Spleen (tissue), 11 donors: ENCODE measurements around the gene HDAC5. TPM values are rescaled to one million over a fixed set of nuclear protein-coding genes. Genes with fewer than 3 reads are reported as not detected.

ENCODE experiments used
- DNase-seq: peaks from one replicate; pipeline ENCODE4 v3.0.0-alpha.2; 2020
- H3K27ac ChIP-seq, 8 donors: fragments of 200-600 bp; sonication (generic) in 7 of 8; 1 replicate in 4 of 8; 2 replicates in 4 of 8; pipeline versions ENCODE4 v1.5.0 to v1.8.0; 2016 to 2021; ENCODE audit warnings: inconsistent platforms in 4 of 8, mild to moderate bottlenecking in 4 of 8, moderate library complexity in 1 of 8
- H3K27me3 ChIP-seq, 7 donors: fragments of 200-600 bp; sonication (generic) in 6 of 7; replicated peaks in 1 of 7; 1 replicate in 4 of 7; 2 replicates in 3 of 7; pipeline versions ENCODE4 v1.5.0 to v1.8.0; 2016 to 2021; ENCODE audit warnings: inconsistent platforms in 3 of 7, mild to moderate bottlenecking in 1 of 7
- H3K36me3 ChIP-seq, 6 donors: fragments of 200-600 bp; sonication (generic) in 5 of 6; 1 replicate in 4 of 6; 2 replicates in 2 of 6; pipeline versions ENCODE4 v1.5.0 to v1.8.0; 2016 to 2021; ENCODE audit warnings: inconsistent platforms in 2 of 6
- H3K4me1 ChIP-seq, 6 donors: fragments of 200-600 bp; sonication (generic) in 5 of 6; 1 replicate in 3 of 6; 2 replicates in 3 of 6; pipeline versions ENCODE4 v1.5.0 to v1.8.0; 2016 to 2021; ENCODE audit warnings: inconsistent platforms in 3 of 6
- H3K4me3 ChIP-seq, 8 donors: fragments of 200-600 bp; sonication (generic) in 7 of 8; 1 replicate in 4 of 8; 2 replicates in 4 of 8; pipeline versions ENCODE4 v1.5.0 to v1.8.0; 2016 to 2021; ENCODE audit warnings: inconsistent platforms in 4 of 8, mild to moderate bottlenecking in 4 of 8, moderate library complexity in 2 of 8
- H3K9me3 ChIP-seq, 8 donors: fragments of 200-600 bp; sonication (generic) in 7 of 8; 1 replicate in 4 of 8; 2 replicates in 4 of 8; pipeline versions ENCODE4 v1.5.0 to v1.8.0; 2016 to 2021; ENCODE audit warnings: inconsistent platforms in 4 of 8
- CTCF ChIP-seq, 11 experiments: fragments of 200-600 bp in 7 of 11; fragments of 450-650 bp in 4 of 11; sonication (generic) in 4 of 11; IDR thresholded peaks in 8 of 11; conservative IDR thresholded peaks in 3 of 11; 1 replicate in 7 of 11; 2 replicates in 4 of 11; pipeline versions ENCODE4 v1.4.0 to v1.8.0; 2016 to 2021; ENCODE audit warnings: antibody characterized with exemption in 11 of 11, inconsistent platforms in 4 of 11, mild to moderate bottlenecking in 1 of 11
- POLR2A ChIP-seq, 3 donors: fragments of 450-650 bp; IDR thresholded peaks; one replicate each; pipeline ENCODE4 v1.5.1; 2017; ENCODE audit warnings: antibody characterized with exemption in 3 of 3, mild to moderate bottlenecking in 1 of 3
- POLR2AphosphoS5 ChIP-seq, 3 donors: sonication (generic); formaldehyde crosslinking; IDR thresholded peaks; one replicate each; pipeline ENCODE4 v1.5.1; 2017; ENCODE audit warnings: antibody characterized with exemption in 3 of 3
- WGBS, 5 donors: extraction: QIAGEN DNeasy Blood & Tissue Kit in 3 of 5; methylation state at CpG; one replicate each; pipeline versions ENCODE4 v1.1.5 to v1.1.7; 2013 to 2018; 5-methylcytosine and 5-hydroxymethylcytosine counted together
- intact Hi-C: fragments of 100-400 bp; cut with DNase I; formaldehyde crosslinking; loops from one replicate; pipeline ENCODE4 v1.15.0; 2023; ENCODE audit warnings: low total_unique reads
- polyA plus RNA-seq, 3 donors: library from polyadenylated mRNA; stranded (reverse); fragments of 200-250 nt; gene quantifications; one replicate each; pipeline ENCODE4 v1.2.1, GENCODE V29; 2013
- total RNA-seq, 7 donors: library from RNA; depleted of rRNA in 3 of 7; stranded (reverse); fragments of >200 nt in 3 of 7; fragmentation: NEBNext Ultra II Directional in 4 of 7; extraction: Animal tissue kit (Norgen Biotek cat#: 25700) in 4 of 7; gene quantifications; one replicate each; pipeline versions ENCODE4 v1.1.0 to v1.2.1, GENCODE V29; 2016 to 2021
- donor health status: healthy with polysubstance abuse.
- donor health status: DM: no; HTN: no; CAD: no; lungs with moderate emphysema.
- donor health status: DM: no; HTN: no; CAD: no.
- donor health status: Bipolar disorder and iron deficiency.
- donor health status: healthy.
- donor health status: DM: no; HTN: no; CAD: no.
- donor health status: DM: yes; HTN: yes; CAD: no.

HDAC5 gene
- total and polyA plus RNA-seq, 10 donors, result 18.5 to 72.9 (median 46.7) TPM

- Histone ChIP-seq H3K4me1 (peaks cover 19 to 79% (median 43%) of the 10 kb centered on the region in 6 donors), H3K9me3 (no peaks in the 10 kb centered on the region), H3K27ac (peak overlapping the region; percentile 79 to 93 (median 88)), H3K4me3 (peak overlapping the region; percentile 60 to 96 (median 80)), H3K27me3 (no peaks in the 10 kb centered on the region), H3K36me3 (peaks cover 0 to 18% (median 8%) of the 10 kb centered on the region in 6 donors)
- TF ChIP-seq POLR2AphosphoS5 (IDR thresholded peaks at IDR 0.05) (no peak), CTCF (IDR thresholded peaks at IDR 0.05 in 8 of 11, conservative IDR thresholded peaks at IDR 0.05 in 3 of 11) (no peak)
- WGBS, 5 donors, result 8 to 18% (median 17%) methylated on average over 7 of the region's 7 CpGs
- intact Hi-C loops, result no loop called here
- DNase-seq, result no peak
Observed at GRCh38 chr17:44069974-44070454, 53.4 kb downstream of the HDAC5 start.

DNA sequence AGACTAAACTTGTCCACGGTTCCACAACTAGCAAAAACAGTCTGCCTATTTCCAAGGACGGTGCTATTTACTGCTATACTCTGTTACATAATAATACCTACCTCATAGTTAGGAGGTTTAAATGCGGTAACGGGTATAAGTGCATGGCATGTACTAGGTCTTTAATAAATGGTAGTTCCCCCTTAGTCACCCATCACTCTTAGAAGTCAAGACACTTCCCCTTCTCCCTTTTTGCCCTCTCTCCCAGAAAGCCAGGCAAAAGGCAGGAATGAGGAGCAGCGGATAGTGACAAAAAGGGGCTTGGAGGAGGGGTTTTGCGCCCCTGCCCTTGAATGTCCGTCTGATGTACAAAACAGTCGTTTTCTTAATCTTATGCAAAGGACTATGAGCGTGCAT lies 55.9 kb downstream of the HDAC5 start:
- Histone ChIP-seq H3K9me3 (no peaks in the 10 kb centered on the region), H3K27me3 (no peaks in the 10 kb centered on the region), H3K36me3 (peaks cover 0 to 21% (median 11%) of the 10 kb centered on the region in 6 donors), H3K4me1 (peaks cover 23 to 89% (median 61%) of the 10 kb centered on the region in 6 donors), H3K27ac (peak overlapping the region in 7 of 8 donors; percentile 89 to 96 (median 94)), H3K4me3 (peak overlapping the region in 1 of 8 donors; percentile 78)
- TF ChIP-seq POLR2AphosphoS5 (IDR thresholded peaks at IDR 0.05) (no peak), POLR2A (IDR thresholded peaks at IDR 0.05) (no peak), CTCF (IDR thresholded peaks at IDR 0.05 in 8 of 11, conservative IDR thresholded peaks at IDR 0.05 in 3 of 11) (no peak)
- intact Hi-C loops, result no loop called here
- 71 to 91% (median 79%) methylated on average over 9 of the region's 9 CpGs for WGBS, 5 donors
- peak; percentile 54 for DNase-seq

DNA sequence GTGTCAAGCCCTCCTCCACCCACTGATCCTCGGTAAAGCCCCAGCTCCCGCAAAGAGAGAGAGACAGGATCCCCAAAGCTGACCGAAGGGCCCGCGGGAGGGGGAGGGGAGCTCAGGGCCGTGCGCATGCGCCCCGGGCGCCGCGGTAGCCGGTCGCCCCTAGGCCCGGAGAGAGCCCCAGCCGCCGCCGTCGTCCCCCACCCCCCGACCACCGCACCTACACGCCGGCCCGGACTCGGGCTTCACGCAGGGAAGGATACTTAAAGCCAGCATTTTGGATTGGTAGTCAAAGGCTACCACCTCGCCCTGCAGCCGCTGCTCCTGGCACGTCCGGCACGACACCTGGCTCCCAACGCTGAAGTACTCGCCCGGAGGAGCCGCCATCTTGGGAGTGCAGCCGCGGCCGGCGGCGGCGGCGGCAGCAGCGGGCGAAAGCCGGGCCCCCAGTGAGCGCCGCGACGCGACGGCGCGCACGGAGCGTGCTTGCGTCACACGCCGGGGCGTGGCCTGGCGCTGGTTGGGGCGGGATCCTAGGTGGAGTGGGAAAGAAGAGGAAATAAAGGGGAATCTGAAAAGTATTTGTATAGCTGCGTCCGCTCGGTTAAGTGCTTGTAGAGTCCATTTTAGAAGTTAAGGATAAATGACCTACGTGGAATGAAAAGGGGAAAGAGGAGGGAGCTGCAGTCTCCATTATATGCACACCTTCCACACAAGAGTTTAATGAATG lies 57.1 kb downstream of the HDAC5 start, which contains the start of gene LSM12:
Gene LSM12, minus strand, starts transcription at position 468 of the 727 bp plus-strand sequence. Its CDS starts 84 bp downstream, at position 384.
- DNase-seq, result peak; percentile 97
- H3K4me3 ChIP-seq, result peak within 1 kb of the TSS; percentile 52 to 79 (median 68)
- peak within 1 kb of the TSS; percentile 68 to 96 (median 94) for H3K27ac ChIP-seq
- 0 to 1% (median 1%) methylated on average over 49 to 65 of the region's 65 CpGs for WGBS, 5 donors
- peaks cover 16 to 84% (median 54%) of the 10 kb centered on the region in 6 donors for H3K4me1 ChIP-seq
- intact Hi-C loops, result no loop called here
- H3K36me3 ChIP-seq, result peaks cover 0 to 32% (median 19%) of the 10 kb centered on the region in 6 donors
- no peaks in the 10 kb centered on the region for H3K9me3 ChIP-seq
- TF ChIP-seq CTCF (IDR thresholded peaks at IDR 0.05 in 8 of 11, conservative IDR thresholded peaks at IDR 0.05 in 3 of 11) (no peak), POLR2AphosphoS5 (IDR thresholded peaks at IDR 0.05) (peak; percentile 76 to 85 (median 85))
- no peaks in the 10 kb centered on the region for H3K27me3 ChIP-seq

DNA sequence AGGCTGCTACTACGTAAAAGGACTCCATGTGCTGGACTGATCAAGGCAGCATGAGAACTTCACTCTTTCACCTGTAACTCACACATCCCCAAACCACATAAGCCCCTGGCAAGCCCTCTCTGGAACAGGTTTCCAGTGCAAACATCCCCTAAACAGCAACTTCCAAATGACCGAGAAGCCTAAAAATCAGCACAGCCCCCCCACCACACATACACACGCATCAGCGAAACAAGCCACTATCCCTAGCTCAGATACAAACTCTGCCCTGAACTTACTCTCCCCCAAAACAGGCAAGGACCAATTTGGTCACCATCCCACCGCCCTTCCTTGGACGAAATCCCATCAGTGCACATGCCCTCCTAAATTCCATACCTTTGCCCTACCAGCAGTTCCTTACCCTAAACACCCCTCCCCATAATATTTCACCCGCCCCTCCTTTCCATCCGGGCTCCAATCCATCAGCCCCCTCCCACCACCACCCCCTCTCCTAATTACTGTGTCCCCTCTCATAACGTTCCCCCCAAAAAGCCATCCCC lies 57.7 kb downstream of the HDAC5 start:
- WGBS, 5 donors, result 3 to 4% (median 4%) methylated on average over 9 of the region's 9 CpGs
- peak overlapping the region; percentile 52 to 79 (median 68) for H3K4me3 ChIP-seq
- no peak for DNase-seq
- H3K27ac ChIP-seq, result peak overlapping the region; percentile 68 to 96 (median 94)
- H3K36me3 ChIP-seq, result peaks cover 0 to 39% (median 24%) of the 10 kb centered on the region in 6 donors
- H3K27me3 ChIP-seq, result no peaks in the 10 kb centered on the region
- H3K9me3 ChIP-seq, result no peaks in the 10 kb centered on the region
- peaks cover 14 to 80% (median 49%) of the 10 kb centered on the region in 6 donors for H3K4me1 ChIP-seq
- intact Hi-C loops, result no loop called here
- TF ChIP-seq CTCF (IDR thresholded peaks at IDR 0.05 in 8 of 11, conservative IDR thresholded peaks at IDR 0.05 in 3 of 11) (no peak), POLR2A (IDR thresholded peaks at IDR 0.05) (no peak), POLR2AphosphoS5 (IDR thresholded peaks at IDR 0.05) (no peak)
